ENCODE results near the gene AGBL4.

- TF ChIP-seq POLR2A (IDR thresholded peaks at IDR 0.05) (no peak), CTCF (IDR thresholded peaks at IDR 0.05 in 8 of 11, conservative IDR thresholded peaks at IDR 0.05 in 3 of 11) (no peak), POLR2AphosphoS5 (IDR thresholded peaks at IDR 0.05) (no peak)
These were observed 1468.5 kb downstream of the AGBL4 start for GRCh38 chr1:48555271-48555670.
